ENCODE results near the gene RNASE8.
A peak's percentile ranks its signal among the peaks of the same experiment; 100 is the strongest.

Gene RNASE8

DNA sequence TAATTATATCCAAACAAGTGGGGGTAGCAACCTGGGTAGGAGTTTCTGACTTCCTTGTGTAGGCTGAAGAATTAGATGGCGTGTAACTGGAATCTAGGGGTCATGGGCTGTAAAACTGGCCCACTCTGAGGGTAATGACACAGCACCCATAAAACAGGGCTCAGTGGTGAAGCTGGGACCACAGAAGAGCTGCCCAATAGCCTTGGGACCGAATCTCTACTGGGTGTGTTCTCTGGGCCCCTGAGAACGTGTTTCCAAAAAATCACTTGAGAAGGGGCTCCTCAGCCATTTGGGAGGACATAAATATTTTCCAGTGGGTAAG, 3.7 kb downstream of the RNASE8 start:
- Histone ChIP-seq H3K27ac (no peak overlapping the region), H3K27me3 (peaks cover 62% of the 10 kb centered on the region), H3K9me3 (no peaks in the 10 kb centered on the region), H3K4me1 (ENCODE audit: control insufficient read depth in 1 of 2, insufficient read depth in 1 of 2, low read depth in 1 of 2, low read length in 1 of 2) (no peaks in the 10 kb centered on the region), H3K4me3 (ENCODE audit: low read depth in 1 of 2, low read length in 1 of 2) (no peak overlapping the region), H3K36me3 (no peaks in the 10 kb centered on the region)
- TF ChIP-seq, protein P1, sequence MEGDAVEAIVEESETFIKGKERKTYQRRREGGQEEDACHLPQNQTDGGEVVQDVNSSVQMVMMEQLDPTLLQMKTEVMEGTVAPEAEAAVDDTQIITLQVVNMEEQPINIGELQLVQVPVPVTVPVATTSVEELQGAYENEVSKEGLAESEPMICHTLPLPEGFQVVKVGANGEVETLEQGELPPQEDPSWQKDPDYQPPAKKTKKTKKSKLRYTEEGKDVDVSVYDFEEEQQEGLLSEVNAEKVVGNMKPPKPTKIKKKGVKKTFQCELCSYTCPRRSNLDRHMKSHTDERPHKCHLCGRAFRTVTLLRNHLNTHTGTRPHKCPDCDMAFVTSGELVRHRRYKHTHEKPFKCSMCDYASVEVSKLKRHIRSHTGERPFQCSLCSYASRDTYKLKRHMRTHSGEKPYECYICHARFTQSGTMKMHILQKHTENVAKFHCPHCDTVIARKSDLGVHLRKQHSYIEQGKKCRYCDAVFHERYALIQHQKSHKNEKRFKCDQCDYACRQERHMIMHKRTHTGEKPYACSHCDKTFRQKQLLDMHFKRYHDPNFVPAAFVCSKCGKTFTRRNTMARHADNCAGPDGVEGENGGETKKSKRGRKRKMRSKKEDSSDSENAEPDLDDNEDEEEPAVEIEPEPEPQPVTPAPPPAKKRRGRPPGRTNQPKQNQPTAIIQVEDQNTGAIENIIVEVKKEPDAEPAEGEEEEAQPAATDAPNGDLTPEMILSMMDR (IDR thresholded peaks at IDR 0.05) = no peak

DNA sequence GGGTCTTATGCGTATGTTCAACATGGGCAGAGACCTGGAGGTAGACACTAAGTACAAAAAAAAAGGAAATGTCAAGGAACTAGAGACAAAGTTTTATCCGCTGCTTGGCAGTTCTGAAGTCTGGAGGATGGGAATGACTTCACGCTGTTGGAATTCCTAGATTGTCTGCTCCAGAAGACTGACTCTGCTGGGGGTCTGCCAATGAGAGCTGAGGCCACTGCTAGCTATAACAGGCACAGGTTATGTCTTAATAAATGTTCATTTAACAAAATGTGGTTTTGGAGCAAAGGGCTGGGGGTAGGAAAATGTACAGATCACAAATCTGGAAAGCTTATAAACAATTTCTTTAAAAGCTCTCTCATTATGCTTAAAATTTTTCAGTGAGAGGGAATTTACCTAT, 5.9 kb downstream of the RNASE8 start:
- Histone ChIP-seq H3K27me3 (peaks cover 82% of the 10 kb centered on the region), H3K4me3 (ENCODE audit: low read depth in 1 of 2, low read length in 1 of 2) (no peak overlapping the region), H3K4me1 (ENCODE audit: control insufficient read depth in 1 of 2, insufficient read depth in 1 of 2, low read depth in 1 of 2, low read length in 1 of 2) (peaks cover 1 to 2% of the 10 kb centered on the region in 2 experiments), H3K27ac (no peak overlapping the region), H3K36me3 (no peaks in the 10 kb centered on the region), H3K9me3 (no peaks in the 10 kb centered on the region)
- TF ChIP-seq, protein P1 (IDR thresholded peaks at IDR 0.05) = no peak

DNA sequence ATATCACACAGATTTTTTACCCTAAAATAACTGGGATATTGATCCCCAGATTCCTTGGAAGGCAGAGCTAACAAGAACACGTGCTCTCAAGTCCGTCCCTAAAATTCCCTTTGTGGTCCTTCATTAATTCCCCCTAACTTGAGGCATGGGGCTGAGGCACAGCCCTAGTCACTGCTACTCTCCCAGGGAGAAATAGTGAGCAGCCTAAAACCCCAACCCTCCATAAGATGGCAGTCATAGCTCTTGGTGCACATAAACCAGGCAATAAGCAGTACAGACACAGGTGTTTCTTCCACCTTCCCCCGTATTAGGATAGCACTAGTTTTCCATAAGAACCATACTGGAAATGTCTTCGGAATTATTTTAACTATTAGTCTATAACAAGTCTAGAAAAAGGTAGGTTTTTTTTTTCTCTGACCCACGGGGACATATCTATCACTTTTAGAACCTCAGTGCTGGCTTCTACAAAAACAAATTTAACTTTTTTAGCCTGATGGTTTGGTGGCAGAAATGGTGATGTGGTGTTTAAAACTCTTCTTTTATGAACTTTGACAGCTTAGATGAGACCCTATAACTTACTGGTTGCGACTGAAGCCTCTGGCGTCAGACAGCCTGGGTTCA, 9.4 kb downstream of the RNASE8 start:
- Histone ChIP-seq H3K27ac (no peak overlapping the region), H3K4me1 (ENCODE audit: control insufficient read depth in 1 of 2, insufficient read depth in 1 of 2, low read depth in 1 of 2, low read length in 1 of 2) (peaks cover 32 to 34% of the 10 kb centered on the region in 2 experiments), H3K9me3 (no peaks in the 10 kb centered on the region), H3K27me3 (peaks cover 96% of the 10 kb centered on the region), H3K4me3 (ENCODE audit: low read depth in 1 of 2, low read length in 1 of 2) (no peak overlapping the region), H3K36me3 (no peaks in the 10 kb centered on the region)
- TF ChIP-seq, protein P1 (IDR thresholded peaks at IDR 0.05) = peak; percentile 20

DNA sequence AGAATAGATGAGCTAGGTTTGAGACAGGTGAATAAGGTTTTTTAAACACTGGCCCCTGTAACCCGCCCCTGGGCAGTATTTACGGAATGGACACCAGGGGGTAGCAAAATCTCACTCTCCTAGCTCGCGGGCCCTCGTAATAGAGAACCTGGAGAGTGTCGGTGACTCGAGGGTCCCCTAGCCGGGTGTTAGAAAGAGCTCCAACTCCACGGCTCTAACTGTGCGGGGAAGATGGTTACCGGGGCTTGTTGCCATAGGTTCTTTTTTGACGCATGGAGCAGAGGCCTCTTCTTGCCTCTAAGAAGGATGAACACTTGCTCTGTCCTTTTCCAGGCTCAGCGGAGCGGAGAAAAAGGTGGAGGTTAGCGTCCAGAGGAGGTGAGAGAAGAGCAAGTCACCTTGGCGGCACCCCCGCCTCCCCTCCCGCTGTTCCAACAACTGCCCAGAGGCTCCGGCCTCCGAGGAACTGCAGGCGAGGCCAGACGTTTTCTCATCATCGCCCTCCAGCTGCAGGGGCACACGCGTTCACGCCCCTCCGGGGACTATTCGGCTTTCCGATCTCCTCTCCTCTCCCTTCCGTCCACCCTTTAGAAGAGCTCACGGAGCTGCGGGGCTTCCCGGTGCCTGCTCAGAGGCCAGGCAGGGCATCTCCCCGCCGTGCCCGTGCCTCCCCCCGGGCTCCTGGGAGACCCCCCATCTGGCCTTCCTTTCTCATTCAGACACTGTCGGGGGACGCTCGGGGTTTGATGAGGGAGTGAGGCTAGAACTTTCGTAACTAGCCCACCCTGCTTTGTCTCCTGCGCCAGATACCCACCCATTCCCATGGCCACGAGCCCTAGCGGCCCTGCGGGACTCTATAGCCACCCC, 11.1 kb downstream of the RNASE8 start:
- H3K4me3 ChIP-seq (ENCODE audit: low read depth in 1 of 2, low read length in 1 of 2) = peak overlapping the region; percentile 74 to 81

DNA sequence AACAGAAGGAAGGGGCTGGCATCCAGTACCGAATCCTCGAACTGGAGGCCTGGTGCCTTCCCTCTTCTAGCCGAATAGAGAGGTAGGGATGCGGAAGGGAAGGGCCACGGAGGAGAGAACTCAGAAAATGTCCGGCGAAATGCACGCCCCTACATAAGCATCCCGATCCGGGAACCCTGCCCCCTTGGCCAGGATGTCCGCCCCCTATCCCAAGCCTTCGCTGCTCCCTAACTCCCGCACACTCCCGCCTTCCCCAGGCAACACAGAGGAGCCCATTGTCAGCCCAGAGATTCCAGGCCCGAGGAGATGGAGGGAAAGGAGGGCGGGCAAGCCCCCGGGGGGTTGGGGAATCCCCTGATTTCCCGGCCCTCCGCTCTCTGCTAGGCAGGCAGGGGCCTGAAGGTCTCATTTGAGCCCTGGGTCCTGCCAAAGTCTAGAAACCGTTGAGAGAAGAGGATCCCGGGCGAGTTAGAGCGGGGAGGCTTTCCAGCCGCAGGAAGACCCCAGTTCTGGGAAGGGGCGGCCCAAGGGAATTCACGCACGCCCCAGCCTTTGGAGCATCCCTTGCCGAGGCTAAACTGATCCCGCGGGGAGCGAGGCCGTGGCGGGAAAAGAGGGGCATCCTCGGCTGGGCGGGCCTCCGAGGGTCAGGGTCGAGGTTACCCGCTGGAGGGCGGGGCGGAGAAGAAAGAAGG, 11.9 kb downstream of the RNASE8 start:
- H3K4me1 ChIP-seq (ENCODE audit: control insufficient read depth in 1 of 2, insufficient read depth in 1 of 2, low read depth in 1 of 2, low read length in 1 of 2) = peaks cover 38 to 41% of the 10 kb centered on the region in 2 experiments
- no peaks in the 10 kb centered on the region for H3K36me3 ChIP-seq
- TF ChIP-seq, protein P1 (IDR thresholded peaks at IDR 0.05) = no peak
- no peaks in the 10 kb centered on the region for H3K9me3 ChIP-seq
- H3K27me3 ChIP-seq = peaks cover 87% of the 10 kb centered on the region
- H3K27ac ChIP-seq = peak overlapping the region; percentile 86
- peak overlapping the region; percentile 74 to 81 for H3K4me3 ChIP-seq (ENCODE audit: low read depth in 1 of 2, low read length in 1 of 2)

More for the DNA sequence above, 11.1 kb downstream of the RNASE8 start:
- peak overlapping the region; percentile 86 for H3K27ac ChIP-seq
- peaks cover 38 to 41% of the 10 kb centered on the region in 2 experiments for H3K4me1 ChIP-seq (ENCODE audit: control insufficient read depth in 1 of 2, insufficient read depth in 1 of 2, low read depth in 1 of 2, low read length in 1 of 2)
- H3K9me3 ChIP-seq = no peaks in the 10 kb centered on the region
- peaks cover 95% of the 10 kb centered on the region for H3K27me3 ChIP-seq
- H3K36me3 ChIP-seq = no peaks in the 10 kb centered on the region
- TF ChIP-seq, protein P1 (IDR thresholded peaks at IDR 0.05) = peak; percentile 76

Data from neutrophil (primary cell).